ENCODE measurements around the gene TBXT.

Gene TBXT

DNA sequence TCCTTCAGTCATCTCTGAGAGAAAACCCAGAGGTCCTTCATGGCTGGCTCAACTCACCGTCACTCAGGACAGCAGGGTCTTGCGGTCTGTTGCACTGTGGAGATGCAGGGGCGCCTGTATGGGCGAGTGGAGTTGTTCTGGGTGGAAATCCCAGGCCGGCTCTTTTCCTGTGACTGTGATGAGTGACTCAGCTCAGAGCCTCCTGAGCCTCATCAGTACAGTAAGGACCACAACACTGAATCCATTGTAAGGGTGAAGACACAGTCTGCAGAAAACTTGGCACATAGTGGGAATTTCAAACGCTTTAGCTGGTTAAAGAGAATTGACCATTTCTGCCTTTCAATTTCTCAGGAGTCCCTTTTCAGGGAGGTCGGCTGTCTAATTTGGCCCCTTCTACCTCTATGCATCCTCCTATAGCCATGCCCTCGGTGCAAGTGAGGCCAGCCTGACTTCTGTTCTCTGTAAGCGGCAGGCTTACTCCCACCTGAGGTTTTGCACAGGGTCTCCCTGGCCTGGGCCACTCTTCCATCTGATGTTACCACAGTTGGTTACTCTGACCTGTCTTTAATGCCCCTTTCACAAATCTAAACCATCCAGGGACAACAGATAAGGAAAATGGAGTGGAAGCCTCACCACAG lies 35.5 kb upstream of the TBXT start:
- Histone ChIP-seq H3K36me3 (ENCODE audit: control insufficient read depth, low read length) (no peaks in the 10 kb centered on the region), H3K27ac (ENCODE audit: low read depth, low read length) (peak overlapping the region; percentile 97), H3K4me3 (ENCODE audit: low read length) (peak overlapping the region; percentile 70), H3K4me2 (ENCODE audit: low read length) (peak overlapping the region; percentile 98), H3F3A (ENCODE audit: control insufficient read depth, insufficient read depth) (peaks cover 22% of the 10 kb centered on the region), H3K4me1 (ENCODE audit: control insufficient read depth, low read length) (peaks cover 62% of the 10 kb centered on the region), H3K9me2 (replicated peaks; ENCODE audit: control insufficient read depth, low read length) (no peaks in the 10 kb centered on the region), H3K79me2 (ENCODE audit: control insufficient read depth, low read length) (no peaks in the 10 kb centered on the region), H4K20me1 (ENCODE audit: control insufficient read depth, insufficient read depth, low read depth, low read length) (no peaks in the 10 kb centered on the region), H3K9me3 (ENCODE audit: control insufficient read depth, insufficient read depth, low read length) (no peaks in the 10 kb centered on the region), H3K27me3 (ENCODE audit: control insufficient read depth, low read length) (no peaks in the 10 kb centered on the region)
- TF ChIP-seq, protein P1, sequence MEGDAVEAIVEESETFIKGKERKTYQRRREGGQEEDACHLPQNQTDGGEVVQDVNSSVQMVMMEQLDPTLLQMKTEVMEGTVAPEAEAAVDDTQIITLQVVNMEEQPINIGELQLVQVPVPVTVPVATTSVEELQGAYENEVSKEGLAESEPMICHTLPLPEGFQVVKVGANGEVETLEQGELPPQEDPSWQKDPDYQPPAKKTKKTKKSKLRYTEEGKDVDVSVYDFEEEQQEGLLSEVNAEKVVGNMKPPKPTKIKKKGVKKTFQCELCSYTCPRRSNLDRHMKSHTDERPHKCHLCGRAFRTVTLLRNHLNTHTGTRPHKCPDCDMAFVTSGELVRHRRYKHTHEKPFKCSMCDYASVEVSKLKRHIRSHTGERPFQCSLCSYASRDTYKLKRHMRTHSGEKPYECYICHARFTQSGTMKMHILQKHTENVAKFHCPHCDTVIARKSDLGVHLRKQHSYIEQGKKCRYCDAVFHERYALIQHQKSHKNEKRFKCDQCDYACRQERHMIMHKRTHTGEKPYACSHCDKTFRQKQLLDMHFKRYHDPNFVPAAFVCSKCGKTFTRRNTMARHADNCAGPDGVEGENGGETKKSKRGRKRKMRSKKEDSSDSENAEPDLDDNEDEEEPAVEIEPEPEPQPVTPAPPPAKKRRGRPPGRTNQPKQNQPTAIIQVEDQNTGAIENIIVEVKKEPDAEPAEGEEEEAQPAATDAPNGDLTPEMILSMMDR (IDR thresholded peaks at IDR 0.05; ENCODE audit: low read depth, low read length, poor library complexity, severe bottlenecking), result no peak
- TF ChIP-seq EZH2phosphoT487 (IDR thresholded peaks at IDR 0.05; ENCODE audit: borderline replicate concordance, low read length), result no peak

DNA sequence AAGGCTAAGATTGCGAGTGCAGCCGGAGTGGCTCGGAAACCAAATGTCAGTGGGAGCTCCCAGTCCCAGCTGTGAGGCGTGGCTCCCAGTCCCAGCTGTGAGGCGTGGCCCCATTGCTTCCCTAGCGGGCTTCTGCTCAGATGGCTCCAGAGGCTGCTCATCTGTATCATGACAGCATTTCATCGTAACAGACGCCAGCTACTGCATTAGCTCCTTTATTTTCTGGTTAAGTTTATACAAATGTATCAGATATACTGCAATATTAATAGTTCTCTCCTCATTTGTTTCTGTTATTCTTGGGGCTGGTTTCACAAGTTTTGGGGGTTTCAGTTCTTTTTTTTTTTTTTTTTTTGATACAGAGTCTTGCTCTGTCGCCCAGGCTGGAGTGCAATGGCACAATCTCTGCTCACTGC lies 34.7 kb upstream of the TBXT start:
- H3K27me3 ChIP-seq (ENCODE audit: control insufficient read depth, low read length), result no peaks in the 10 kb centered on the region
- H3K4me2 ChIP-seq (ENCODE audit: low read length), result peak overlapping the region; percentile 98
- peaks cover 62% of the 10 kb centered on the region for H3K4me1 ChIP-seq (ENCODE audit: control insufficient read depth, low read length)
- no peaks in the 10 kb centered on the region for H3K9me2 ChIP-seq (replicated peaks; ENCODE audit: control insufficient read depth, low read length)
- H3K9me3 ChIP-seq (ENCODE audit: control insufficient read depth, insufficient read depth, low read length), result no peaks in the 10 kb centered on the region
- TF ChIP-seq, protein P1 (IDR thresholded peaks at IDR 0.05; ENCODE audit: low read depth, low read length, poor library complexity, severe bottlenecking), result no peak
- H3K79me2 ChIP-seq (ENCODE audit: control insufficient read depth, low read length), result no peaks in the 10 kb centered on the region
- H3K4me3 ChIP-seq (ENCODE audit: low read length), result peak overlapping the region; percentile 70
- H4K20me1 ChIP-seq (ENCODE audit: control insufficient read depth, insufficient read depth, low read depth, low read length), result no peaks in the 10 kb centered on the region
- H3F3A ChIP-seq (ENCODE audit: control insufficient read depth, insufficient read depth), result peaks cover 22% of the 10 kb centered on the region
- peak overlapping the region; percentile 97 for H3K27ac ChIP-seq (ENCODE audit: low read depth, low read length)
- H3K36me3 ChIP-seq (ENCODE audit: control insufficient read depth, low read length), result no peaks in the 10 kb centered on the region

DNA sequence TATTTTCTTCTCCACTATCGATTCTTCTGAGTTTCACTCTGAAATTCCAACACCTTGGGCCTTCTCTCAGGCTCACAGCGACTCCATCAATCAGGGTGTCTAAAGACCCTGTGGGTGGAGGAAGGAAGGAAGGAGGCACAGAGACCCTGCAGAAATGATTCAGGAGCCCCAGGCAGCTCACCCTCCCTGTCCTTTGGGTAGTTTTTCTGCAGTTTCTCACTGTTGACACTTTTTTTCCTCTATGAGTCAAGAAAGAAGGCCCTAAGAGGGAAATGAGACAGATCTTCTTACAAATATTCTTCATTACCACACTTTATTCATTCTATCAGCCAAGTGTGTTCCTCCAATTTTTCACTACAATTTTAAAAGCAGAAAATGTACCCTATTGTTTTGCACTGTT lies 34.2 kb upstream of the TBXT start:
- Histone ChIP-seq H4K20me1 (ENCODE audit: control insufficient read depth, insufficient read depth, low read depth, low read length) (no peaks in the 10 kb centered on the region), H3K4me1 (ENCODE audit: control insufficient read depth, low read length) (peaks cover 59% of the 10 kb centered on the region), H3K4me2 (ENCODE audit: low read length) (peak overlapping the region; percentile 98), H3K4me3 (ENCODE audit: low read length) (peak overlapping the region; percentile 70), H3K9me3 (ENCODE audit: control insufficient read depth, insufficient read depth, low read length) (no peaks in the 10 kb centered on the region), H3K79me2 (ENCODE audit: control insufficient read depth, low read length) (no peaks in the 10 kb centered on the region), H3F3A (ENCODE audit: control insufficient read depth, insufficient read depth) (peaks cover 22% of the 10 kb centered on the region), H3K36me3 (ENCODE audit: control insufficient read depth, low read length) (no peaks in the 10 kb centered on the region), H3K27ac (ENCODE audit: low read depth, low read length) (peak overlapping the region; percentile 97), H3K9me2 (replicated peaks; ENCODE audit: control insufficient read depth, low read length) (no peaks in the 10 kb centered on the region), H3K27me3 (ENCODE audit: control insufficient read depth, low read length) (no peaks in the 10 kb centered on the region)
- TF ChIP-seq, protein P1 (IDR thresholded peaks at IDR 0.05; ENCODE audit: low read depth, low read length, poor library complexity, severe bottlenecking), result no peak
- TF ChIP-seq EZH2phosphoT487 (IDR thresholded peaks at IDR 0.05; ENCODE audit: borderline replicate concordance, low read length), result no peak
